Heart left ventricle (tissue), 13 donors: ENCODE results near the gene KLRC2.
"Not testable (repeated sequence)": the region's sequence is repeated elsewhere in the genome, so short reads cannot be mapped to it uniquely, and the experiment has no call there.

Source experiments
- POLR2A ChIP-seq, 2 donors: fragments of 450-650 bp; IDR thresholded peaks; one replicate each; pipeline ENCODE4 v1.6.1; 2017; ENCODE audit warnings: antibody characterized with exemption in 2 of 2, mild to moderate bottlenecking in 2 of 2, moderate library complexity in 2 of 2
- TF ChIP-seq, protein P1 (sequence below), 12 donors: fragments of 200-600 bp; sonication (generic) in 4 of 12; IDR thresholded peaks; one replicate each; pipeline versions ENCODE4 v1.5.0 to v1.8.0; 2018 to 2022; ENCODE audit warnings: antibody characterized with exemption in 12 of 12, mild to moderate bottlenecking in 5 of 12
- donor health status: ischemic (EF 13 %, LVEDD 7.1; RV severe dilation, severe dysfunction).
- donor health status: DM: no; HTN: yes; CAD: no.
- donor health status: DM: no; HTN: no; CAD: no.
- donor health status: ischemic (EF 25% LVEDD 6.9; RV normal size, moderate dysfunction).
- donor health status: ischemic (EF 25% LVEDD 5.7; RV mildly dilated, moderate dysfunction).
- donor health status: ischemic (EF 35%, LVEDD 5.7; RV mildly dilated, moderate dysfunction).
- donor health status: nonischemic (EF 11% LVEDD 7.7; RV severe dilation, severe dysfunction).
- donor health status: DM: yes; HTN: yes; CAD: no.
- donor health status: PGD.
- donor health status: ischemic (EF 29% LVEDD 5.4; RV normal size, mild dysfunction).
- donor health status: nonischemic (EF 23%, LVEDD 6.1; RV moderate dilation, normal function).

DNA sequence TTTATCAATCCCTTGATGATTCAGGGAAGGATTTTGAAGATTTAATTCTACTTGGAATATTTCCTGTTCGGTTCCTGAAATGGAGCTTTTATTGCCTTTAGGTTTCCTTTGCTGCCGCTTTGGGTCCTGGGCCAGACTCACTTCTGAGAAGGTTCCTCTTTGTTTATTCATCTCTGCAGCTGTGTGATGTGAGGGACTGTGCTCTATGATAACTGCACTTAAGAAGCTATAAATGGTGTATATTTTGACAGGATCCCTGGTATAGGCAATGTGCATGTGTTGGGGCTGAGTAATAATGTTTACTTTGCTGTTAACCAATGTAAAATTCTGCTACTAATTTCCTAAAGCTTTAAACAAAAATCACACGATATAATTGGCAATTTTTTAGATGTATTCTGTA is at the start of gene KLRC2:
- TF ChIP-seq, protein P1, sequence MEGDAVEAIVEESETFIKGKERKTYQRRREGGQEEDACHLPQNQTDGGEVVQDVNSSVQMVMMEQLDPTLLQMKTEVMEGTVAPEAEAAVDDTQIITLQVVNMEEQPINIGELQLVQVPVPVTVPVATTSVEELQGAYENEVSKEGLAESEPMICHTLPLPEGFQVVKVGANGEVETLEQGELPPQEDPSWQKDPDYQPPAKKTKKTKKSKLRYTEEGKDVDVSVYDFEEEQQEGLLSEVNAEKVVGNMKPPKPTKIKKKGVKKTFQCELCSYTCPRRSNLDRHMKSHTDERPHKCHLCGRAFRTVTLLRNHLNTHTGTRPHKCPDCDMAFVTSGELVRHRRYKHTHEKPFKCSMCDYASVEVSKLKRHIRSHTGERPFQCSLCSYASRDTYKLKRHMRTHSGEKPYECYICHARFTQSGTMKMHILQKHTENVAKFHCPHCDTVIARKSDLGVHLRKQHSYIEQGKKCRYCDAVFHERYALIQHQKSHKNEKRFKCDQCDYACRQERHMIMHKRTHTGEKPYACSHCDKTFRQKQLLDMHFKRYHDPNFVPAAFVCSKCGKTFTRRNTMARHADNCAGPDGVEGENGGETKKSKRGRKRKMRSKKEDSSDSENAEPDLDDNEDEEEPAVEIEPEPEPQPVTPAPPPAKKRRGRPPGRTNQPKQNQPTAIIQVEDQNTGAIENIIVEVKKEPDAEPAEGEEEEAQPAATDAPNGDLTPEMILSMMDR (IDR thresholded peaks at IDR 0.05): not testable (repeated sequence)
- not testable (repeated sequence) for TF ChIP-seq POLR2A (IDR thresholded peaks at IDR 0.05)
